Chondrocyte (in vitro differentiated cells): Measurements from ENCODE around the gene CCDC57. TPM values are rescaled to one million over a fixed set of nuclear protein-coding genes. Genes with fewer than 3 reads are reported as not detected.

Experiments used
- DNase-seq: peaks from one replicate; pipeline ENCODE4 v3.0.0; 2021; ENCODE audit warnings: mixed read lengths, low spot score
- H3K27ac Mint-ChIP-seq: one replicate; pipeline ENCODE4 v1.8.0; 2021; ENCODE audit warnings: mild to moderate bottlenecking, moderate library complexity, mixed read lengths; ENCODE audit not compliant: unreplicated experiment
- H3K27me3 Mint-ChIP-seq: 2 replicates; pipeline ENCODE4 v1.8.0; 2021; ENCODE audit warnings: low read depth, mixed read lengths
- H3K36me3 Mint-ChIP-seq: 2 replicates; pipeline ENCODE4 v1.8.0; 2021; ENCODE audit warnings: low read depth, mixed read lengths
- H3K4me1 Mint-ChIP-seq: 2 replicates; pipeline ENCODE4 v1.8.0; 2021; ENCODE audit warnings: low read depth, mild to moderate bottlenecking, mixed read lengths
- H3K4me3 Mint-ChIP-seq: one replicate; pipeline ENCODE4 v1.8.0; 2021; ENCODE audit warnings: mild to moderate bottlenecking, moderate library complexity, mixed read lengths; ENCODE audit not compliant: unreplicated experiment
- H3K9me3 Mint-ChIP-seq: 2 replicates; pipeline ENCODE4 v1.8.0; 2021; ENCODE audit warnings: low read depth, mixed read lengths
- CTCF ChIP-seq: fragments of 200-600 bp; sonication (generic); IDR thresholded peaks from 2 replicates; pipeline ENCODE4 v1.5.0; 2021; ENCODE audit warnings: antibody characterized with exemption, mild to moderate bottlenecking, moderate library complexity
- total RNA-seq: library from RNA; stranded (reverse); gene quantifications from 3 replicates; pipeline ENCODE4 v1.2.1, GENCODE V29; 2021

The CCDC57 gene
- total RNA-seq, 1 donor from 2014 or later: 23.5 TPM

- no peak for DNase-seq
- H3K27me3 Mint-ChIP-seq: no peaks in the 10 kb centered on the region
- no peaks in the 10 kb centered on the region for H3K9me3 Mint-ChIP-seq
- peaks cover 15% of the 10 kb centered on the region for H3K4me1 Mint-ChIP-seq
- H3K27ac Mint-ChIP-seq: peak within 1 kb of the TSS; percentile 45
- H3K36me3 Mint-ChIP-seq: no peaks in the 10 kb centered on the region
- no peak for TF ChIP-seq CTCF
- H3K4me3 Mint-ChIP-seq: peak within 1 kb of the TSS; percentile 66
Observed at GRCh38 chr17:82065638-82066303, 146.9 kb downstream of the CCDC57 start, which contains the start of gene DUS1L. TSS of gene DUS1L (minus strand) at chr17:82065804. CDS start at chr17:82065059, 745 bp downstream.

GRCh38 chr17:82065193-82065637, 147.4 kb downstream of the CCDC57 start:
- Mint-ChIP-seq H3K27me3 (no peaks in the 10 kb centered on the region), H3K27ac (no peak overlapping the region), H3K36me3 (peaks cover under 1% of the 10 kb centered on the region), H3K9me3 (no peaks in the 10 kb centered on the region), H3K4me1 (peaks cover 15% of the 10 kb centered on the region), H3K4me3 (peak overlapping the region; percentile 64)
- TF ChIP-seq CTCF: no peak
- DNase-seq: no peak

GRCh38 chr17:82064433-82065192, 148.0 kb downstream of the CCDC57 start:
- Mint-ChIP-seq H3K4me1 (peaks cover 15% of the 10 kb centered on the region), H3K36me3 (peaks cover 2% of the 10 kb centered on the region), H3K9me3 (no peaks in the 10 kb centered on the region), H3K27ac (no peak overlapping the region), H3K27me3 (no peaks in the 10 kb centered on the region), H3K4me3 (peak overlapping the region; percentile 64)
- no peak for TF ChIP-seq CTCF
- DNase-seq: no peak

GRCh38 chr17:82063424-82064415, 148.9 kb downstream of the CCDC57 start:
- Mint-ChIP-seq H3K9me3 (no peaks in the 10 kb centered on the region), H3K4me1 (peaks cover 15% of the 10 kb centered on the region), H3K36me3 (peaks cover 2% of the 10 kb centered on the region), H3K27ac (no peak overlapping the region), H3K27me3 (no peaks in the 10 kb centered on the region), H3K4me3 (peak overlapping the region; percentile 64)
- no peak for DNase-seq
- TF ChIP-seq CTCF: no peak
